ENCODE measurements around the gene FLAD1.

FLAD1 gene

DNA sequence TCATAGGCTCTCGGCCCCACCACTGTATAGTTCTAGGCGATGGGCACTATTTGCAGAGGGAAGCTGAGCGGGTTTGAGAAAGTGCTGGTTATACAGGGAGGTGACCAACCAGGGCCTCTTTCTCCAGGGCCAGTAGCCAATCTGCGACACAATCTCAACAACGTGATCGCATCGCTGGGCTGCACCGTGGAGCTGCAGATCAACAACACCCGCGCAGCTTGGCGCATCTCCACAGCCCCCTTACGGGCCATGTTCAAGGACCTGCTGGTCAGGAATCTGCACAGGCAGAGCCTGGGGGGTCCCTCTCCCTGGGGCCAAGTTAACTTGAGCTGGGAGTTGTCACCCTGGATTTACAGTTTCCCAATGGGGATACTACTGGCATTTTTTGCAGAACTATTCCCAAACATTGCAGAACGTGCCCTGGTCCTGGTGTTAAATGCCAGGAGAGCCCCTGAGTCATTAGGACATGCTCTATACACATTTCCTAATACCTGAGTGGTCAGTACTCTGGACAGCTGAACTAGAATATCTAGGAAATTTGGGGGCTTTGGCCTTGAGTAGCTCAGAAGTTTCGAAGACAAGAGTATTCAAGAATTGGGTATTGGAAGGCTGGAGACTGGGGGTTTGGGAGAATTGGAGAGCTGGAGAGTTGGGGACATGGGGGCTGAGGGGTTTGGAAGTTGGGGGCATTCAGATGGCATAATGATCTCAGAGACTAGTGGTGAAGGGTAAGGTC lies 57.4 kb downstream of the FLAD1 start:
- DNase-seq = no peak

Data from activated CD4-positive, CD25-positive, alpha-beta regulatory T cell (primary cell).